Peyer's patch (tissue), 4 donors: Measurements from ENCODE around the gene SEC24B. TPM values are rescaled to one million over a fixed set of nuclear protein-coding genes. Genes with fewer than 3 reads are reported as not detected.

Experiments used
- DNase-seq, 3 donors: peaks; one replicate each; pipeline ENCODE4 v3.0.0-alpha.2; 2017 to 2019
- H3K27ac ChIP-seq, 4 donors: fragments of 200-600 bp; sonication (generic); one replicate each; pipeline ENCODE4 v1.5.1; 2016 to 2019
- H3K27me3 ChIP-seq, 2 donors: fragments of 200-600 bp; sonication (generic); one replicate each; pipeline ENCODE4 v1.5.1; 2019
- H3K36me3 ChIP-seq, 3 donors: fragments of 200-600 bp; sonication (generic); one replicate each; pipeline ENCODE4 v1.5.1; 2016 to 2019
- H3K4me1 ChIP-seq, 4 donors: fragments of 200-600 bp; sonication (generic); one replicate each; pipeline ENCODE4 v1.5.1; 2016 to 2019
- H3K4me3 ChIP-seq, 4 donors: fragments of 200-600 bp; sonication (generic); 1 replicate in 3 of 4; 2 replicates in 1 of 4; pipeline ENCODE4 v1.5.1; 2016 to 2019; ENCODE audit warnings: mild to moderate bottlenecking in 1 of 4
- H3K9me3 ChIP-seq, 4 donors: fragments of 200-600 bp; sonication (generic); one replicate each; pipeline ENCODE4 v1.5.1; 2016 to 2019; ENCODE audit warnings: mild to moderate bottlenecking in 1 of 4
- CTCF ChIP-seq, 6 experiments: fragments of 450-650 bp in 4 of 6; fragments of 200-600 bp in 2 of 6; sonication (generic) in 1 of 6; IDR thresholded peaks; one replicate each; pipeline ENCODE4 v1.5.1; 2017 to 2019; ENCODE audit warnings: antibody characterized with exemption in 6 of 6, mild to moderate bottlenecking in 3 of 6, moderate library complexity in 1 of 6
- POLR2A ChIP-seq, 2 donors: fragments of 450-650 bp; IDR thresholded peaks; one replicate each; pipeline ENCODE4 v1.5.1; 2017; ENCODE audit warnings: antibody characterized with exemption in 2 of 2, mild to moderate bottlenecking in 2 of 2, moderate library complexity in 2 of 2
- total RNA-seq, 4 donors: library from RNA; depleted of rRNA; stranded (reverse); fragments of >200 nt; gene quantifications; one replicate each; pipeline ENCODE4 v1.1.0, GENCODE V29; 2016

The SEC24B gene
- total RNA-seq, 4 donors from 2014 or later: 24.4 to 40.4 (median 34.9) TPM

DNA sequence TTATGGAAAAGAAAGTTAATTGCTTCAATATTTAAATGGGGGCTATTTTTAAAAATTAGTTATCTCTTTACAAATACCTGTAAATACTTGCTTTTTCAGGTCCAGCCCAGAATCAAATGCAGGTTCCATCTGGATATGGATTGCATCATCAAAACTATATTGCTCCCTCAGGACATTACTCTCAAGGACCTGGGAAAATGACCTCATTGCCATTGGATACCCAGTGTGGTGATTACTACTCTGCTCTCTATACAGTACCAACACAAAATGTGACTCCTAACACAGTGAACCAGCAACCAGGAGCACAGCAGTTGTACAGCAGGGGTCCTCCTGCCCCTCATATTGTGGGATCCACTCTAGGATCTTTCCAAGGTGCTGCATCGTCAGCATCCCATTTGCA is 29.2 kb downstream of the SEC24B start:
- Histone ChIP-seq H3K9me3 (no peaks in the 10 kb centered on the region), H3K27ac (no peak overlapping the region), H3K36me3 (peaks cover 0 to 29% (median 0%) of the 10 kb centered on the region in 3 donors), H3K4me3 (no peak overlapping the region), H3K4me1 (no peaks in the 10 kb centered on the region), H3K27me3 (no peaks in the 10 kb centered on the region)
- TF ChIP-seq POLR2A (IDR thresholded peaks at IDR 0.05) (no peak), CTCF (IDR thresholded peaks at IDR 0.05) (no peak)
- DNase-seq: no peak

GRCh38 chr4:109465069-109465468 is 31.5 kb downstream of the SEC24B start:
- no peak for TF ChIP-seq POLR2A (IDR thresholded peaks at IDR 0.05)
- TF ChIP-seq CTCF (IDR thresholded peaks at IDR 0.05): no peak
- Histone ChIP-seq H3K27me3 (no peaks in the 10 kb centered on the region), H3K36me3 (peaks cover 0 to 34% (median 0%) of the 10 kb centered on the region in 3 donors), H3K4me3 (no peak overlapping the region), H3K9me3 (no peaks in the 10 kb centered on the region), H3K27ac (no peak overlapping the region), H3K4me1 (no peaks in the 10 kb centered on the region)
- no peak for DNase-seq

DNA sequence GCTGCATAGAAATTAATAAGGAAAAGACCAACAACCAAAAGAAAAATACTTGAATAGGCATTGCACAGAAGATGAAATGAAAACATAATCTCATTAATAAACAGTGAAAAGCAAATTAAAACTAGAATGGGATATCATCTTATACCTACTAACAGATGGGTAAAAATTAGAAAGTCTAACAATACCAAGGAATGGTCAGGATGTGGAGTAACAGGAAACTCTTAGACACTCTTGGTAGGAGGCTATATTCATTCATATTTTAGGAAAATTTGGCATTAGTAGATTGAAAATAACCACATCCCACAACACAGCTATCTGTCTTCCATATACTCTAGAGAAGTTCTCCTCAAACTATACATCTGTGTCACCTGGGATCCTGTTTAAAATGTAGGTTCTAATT is 36.3 kb downstream of the SEC24B start:
- TF ChIP-seq CTCF (IDR thresholded peaks at IDR 0.05) (no peak), POLR2A (IDR thresholded peaks at IDR 0.05) (no peak)
- no peak overlapping the region for H3K4me3 ChIP-seq
- H3K27ac ChIP-seq: no peak overlapping the region
- H3K36me3 ChIP-seq: peaks cover 0 to 31% (median 0%) of the 10 kb centered on the region in 3 donors
- H3K4me1 ChIP-seq: no peaks in the 10 kb centered on the region
- H3K27me3 ChIP-seq: no peaks in the 10 kb centered on the region
- DNase-seq: no peak
- H3K9me3 ChIP-seq: no peaks in the 10 kb centered on the region

- Histone ChIP-seq H3K36me3 (peaks cover 0 to 22% (median 0%) of the 10 kb centered on the region in 3 donors), H3K9me3 (no peaks in the 10 kb centered on the region), H3K27me3 (no peaks in the 10 kb centered on the region), H3K27ac (no peak overlapping the region), H3K4me3 (no peak overlapping the region), H3K4me1 (no peaks in the 10 kb centered on the region)
- no peak for DNase-seq
- TF ChIP-seq POLR2A (IDR thresholded peaks at IDR 0.05): no peak
- TF ChIP-seq CTCF (IDR thresholded peaks at IDR 0.05): no peak
Observed at GRCh38 chr4:109472343-109472761, 38.7 kb downstream of the SEC24B start.

DNA sequence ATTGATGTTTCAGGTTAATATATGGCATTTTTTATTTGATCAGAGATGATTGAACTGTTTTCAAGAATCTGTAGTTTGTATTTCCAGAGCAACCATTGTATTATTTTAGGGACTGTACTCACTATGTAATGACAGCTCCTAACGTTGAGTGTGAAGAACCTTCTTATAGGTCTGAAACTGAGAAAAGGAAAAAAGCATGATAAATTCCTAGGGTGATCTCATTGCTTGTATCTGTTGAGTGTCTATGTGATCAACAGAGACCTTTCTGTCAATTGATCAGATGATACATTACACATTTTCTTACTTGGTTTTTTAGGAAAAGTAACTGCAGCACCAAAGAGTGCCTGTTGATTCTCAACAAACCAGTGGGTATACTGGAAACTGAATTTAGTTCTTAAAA is 40.2 kb downstream of the SEC24B start:
- no peak overlapping the region for H3K4me3 ChIP-seq
- H3K27me3 ChIP-seq: no peaks in the 10 kb centered on the region
- no peak overlapping the region for H3K27ac ChIP-seq
- TF ChIP-seq POLR2A (IDR thresholded peaks at IDR 0.05): no peak
- TF ChIP-seq CTCF (IDR thresholded peaks at IDR 0.05): no peak
- H3K9me3 ChIP-seq: no peaks in the 10 kb centered on the region
- H3K36me3 ChIP-seq: peaks cover 0 to 20% (median 0%) of the 10 kb centered on the region in 3 donors
- H3K4me1 ChIP-seq: no peaks in the 10 kb centered on the region
- DNase-seq: no peak

DNA sequence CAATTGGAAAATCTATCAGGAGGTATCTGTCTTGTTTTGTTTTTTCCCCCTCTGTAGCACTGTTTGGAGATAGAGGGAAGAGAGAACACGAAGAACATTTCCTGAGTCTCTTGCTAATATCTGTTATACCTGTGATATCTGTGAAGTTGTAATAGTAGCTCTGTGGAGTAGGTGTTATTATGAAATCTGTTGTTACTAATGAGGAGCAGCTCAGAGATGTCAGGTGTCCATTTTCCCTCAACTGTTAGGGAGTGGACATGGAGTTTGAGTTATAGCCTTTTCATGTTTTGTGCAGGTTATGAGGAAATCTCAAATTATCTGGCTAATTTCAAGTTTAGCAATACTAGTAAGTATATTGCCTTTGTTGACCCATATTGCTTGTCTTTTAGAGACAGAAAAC is 52.4 kb downstream of the SEC24B start:
- no peak for DNase-seq
- peaks cover 0 to 8% (median 0%) of the 10 kb centered on the region in 3 donors for H3K36me3 ChIP-seq
- no peaks in the 10 kb centered on the region for H3K4me1 ChIP-seq
- H3K9me3 ChIP-seq: no peaks in the 10 kb centered on the region
- TF ChIP-seq CTCF (IDR thresholded peaks at IDR 0.05): no peak
- TF ChIP-seq POLR2A (IDR thresholded peaks at IDR 0.05): no peak
- H3K27me3 ChIP-seq: no peaks in the 10 kb centered on the region
- no peak overlapping the region for H3K4me3 ChIP-seq
- no peak overlapping the region for H3K27ac ChIP-seq
